Measurements from ENCODE around the gene CD14.

GRCh38 chr5:140587495-140587894 is 45.5 kb downstream of the CD14 start:
- TF ChIP-seq CTCF (IDR thresholded peaks at IDR 0.05) (no peak), POLR2A (IDR thresholded peaks at IDR 0.05) (no peak)

Data from heart left ventricle (tissue), 13 donors.